Stimulated activated CD8-positive, alpha-beta memory T cell treated with anti-CD3 and anti-CD28 coated beads, Interleukin-15, amount 100 ng/mL, for 1 hour (primary cell): Measurements from ENCODE around the gene OTOP2.

ENCODE experiments used
- DNase-seq: peaks from one replicate; pipeline ENCODE4 v3.0.0-alpha.2; 2020; ENCODE audit warnings: low read depth

OTOP2 gene

GRCh38 chr17:74924250-74924948, at the start of gene OTOP2:
Gene OTOP2 (plus strand): TSS chr17:74924273. CDS start chr17:74924633, 360 bp downstream.
- DNase-seq = no peak

GRCh38 chr17:74874615-74875037, 49.4 kb upstream of the OTOP2 start:
- DNase-seq = no peak

GRCh38 chr17:74875155-74875976, 48.7 kb upstream of the OTOP2 start:
- no peak for DNase-seq

- no peak for DNase-seq
Measured at GRCh38 chr17:74875977-74876593, 48.0 kb upstream of the OTOP2 start.

- DNase-seq = no peak
Measured at GRCh38 chr17:74877592-74878548, 46.2 kb upstream of the OTOP2 start.

GRCh38 chr17:74878658-74879057, 45.4 kb upstream of the OTOP2 start:
- DNase-seq = no peak

- DNase-seq = no peak
Measured at GRCh38 chr17:74879308-74879707, 44.8 kb upstream of the OTOP2 start.

- DNase-seq = no peak
Measured at GRCh38 chr17:74881073-74881472, 43.0 kb upstream of the OTOP2 start.

- DNase-seq = no peak
Measured at GRCh38 chr17:74882517-74883240, 41.4 kb upstream of the OTOP2 start.

- no peak for DNase-seq
Measured at GRCh38 chr17:74883241-74883745, 40.8 kb upstream of the OTOP2 start.

GRCh38 chr17:74888469-74888868, 35.6 kb upstream of the OTOP2 start:
- no peak for DNase-seq

- no peak for DNase-seq
Measured at GRCh38 chr17:74890554-74890953, 33.5 kb upstream of the OTOP2 start.

- DNase-seq = no peak
Measured at GRCh38 chr17:74892013-74892841, 31.8 kb upstream of the OTOP2 start.

- no peak for DNase-seq
Measured at GRCh38 chr17:74892974-74893911, 30.8 kb upstream of the OTOP2 start, which contains the start of gene FADS6. Gene FADS6 (minus strand): TSS chr17:74893633. CDS start chr17:74893595, 38 bp downstream.

- no peak for DNase-seq
Measured at GRCh38 chr17:74893936-74894671, 30.0 kb upstream of the OTOP2 start.

GRCh38 chr17:74898376-74898946, 25.6 kb upstream of the OTOP2 start:
- DNase-seq = no peak

- no peak for DNase-seq
Measured at GRCh38 chr17:74900208-74900607, 23.9 kb upstream of the OTOP2 start.
